K562 (cell line): ENCODE measurements around the gene KRT77. TPM values are rescaled to one million over a fixed set of nuclear protein-coding genes. Genes with fewer than 3 reads are reported as not detected.

Experiments used
- ATAC-seq: fragments of 200-7000 bp; cut with Tn5 transposase; 3 replicates; pipeline ENCODE4 v1.9.1; 2020; ENCODE audit warnings: moderate library complexity
- BruUV-seq: library from RNA; stranded (reverse); fragments of 400-500 nt; replicated peaks from 2 replicates; lab custom pipeline; 2021; lab: Mats Ljungman, UMichigan
- CTCF ChIA-PET: fragments of 300-600 bp; formaldehyde crosslinking; extraction: SDS; loops from one replicate; lab custom pipeline; 2021; ENCODE audit warnings: low intra/inter-chr PET ratio; lab: Yijun Ruan, JAX
- POLR2A ChIA-PET: fragments of 300-600, 350-650 bp; sonication (Branson Sonifier 250); formaldehyde crosslinking; extraction: SDS; loops from one replicate; lab custom pipeline; 2021; ENCODE audit warnings: antibody characterized with exemption, inconsistent platforms; lab: Yijun Ruan, JAX
- DNase-seq, 4 experiments: peaks; one replicate each; pipeline versions ENCODE4 v3.0.0 to v3.0.0-alpha.2; 2011 to 2018; ENCODE audit warnings: low spot score in 3 of 4, mixed read lengths in 3 of 4; ENCODE audit errors: extremely low read depth in 1 of 4
- FAIRE-seq: peaks from 2 replicates; lab custom pipeline; 2011; peaks lifted over from hg19 to GRCh38; lab: Jason Lieb, UNC
- H2AFZ ChIP-seq: 2 replicates; pipeline ENCODE4 v1.6.0; 2011; ENCODE audit warnings: low read depth, low read length, control low read depth, inconsistent platforms
- H3K27ac ChIP-seq: fragments of 200-600 bp; 3 replicates; pipeline ENCODE4 v1.8.0; 2011; ENCODE audit warnings: low read depth, mild to moderate bottlenecking, control low read depth, inconsistent platforms, low read length, moderate library complexity, mixed read lengths; ENCODE audit errors: extremely low read depth
- H3K27me3 ChIP-seq, 2 experiments: fragments of 300-600 bp in 1 of 2; 2 replicates in 1 of 2; 3 replicates in 1 of 2; pipeline versions ENCODE4 v1.6.0 to v1.8.0; 2011; ENCODE audit warnings: inconsistent platforms in 2 of 2, low read length in 2 of 2, mild to moderate bottlenecking in 1 of 2, mixed read lengths in 1 of 2, moderate library complexity in 1 of 2; ENCODE audit not compliant: control insufficient read depth in 2 of 2, insufficient read depth in 2 of 2
- H3K36me3 ChIP-seq: fragments of 300-600 bp; 3 replicates; pipeline ENCODE4 v1.8.0; 2011; ENCODE audit warnings: mild to moderate bottlenecking, low read length, inconsistent platforms; ENCODE audit not compliant: control insufficient read depth, insufficient read depth
- H3K4me1 ChIP-seq, 2 experiments: fragments of 200-600 bp in 1 of 2; replicated peaks in 1 of 2; 2 replicates in 1 of 2; 3 replicates in 1 of 2; pipeline versions ENCODE4 v1.5.1 to v1.8.0; 2011; ENCODE audit warnings: inconsistent platforms in 2 of 2, low read length in 2 of 2, mild to moderate bottlenecking in 1 of 2, mixed read lengths in 1 of 2, moderate library complexity in 1 of 2; ENCODE audit not compliant: control insufficient read depth in 2 of 2, insufficient read depth in 2 of 2
- H3K4me2 ChIP-seq: 2 replicates; pipeline ENCODE4 v1.6.1; 2011; ENCODE audit warnings: low read length, control low read depth, inconsistent platforms, mixed read lengths; ENCODE audit not compliant: insufficient read depth
- H3K4me3 ChIP-seq: fragments of 200-600 bp; sonication (generic), shearing (Covaris generic); 2 replicates; pipeline ENCODE4 v1.5.1; 2016; ENCODE audit warnings: control low read depth, inconsistent platforms
- H3K79me2 ChIP-seq: fragments of 200-600 bp; 3 replicates; pipeline ENCODE4 v1.8.0; 2011; ENCODE audit warnings: low read length, inconsistent platforms; ENCODE audit not compliant: control insufficient read depth, insufficient read depth
- H3K9ac ChIP-seq, 2 experiments: 2 replicates each; pipeline versions ENCODE4 v1.6.0 to v1.6.1; 2011; ENCODE audit warnings: low read depth in 2 of 2, low read length in 2 of 2, control low read depth in 1 of 2, inconsistent platforms in 1 of 2, mild to moderate bottlenecking in 1 of 2, mixed read lengths in 1 of 2; ENCODE audit not compliant: insufficient read depth in 1 of 2
- H3K9me1 ChIP-seq: one replicate; pipeline ENCODE4 v1.6.0; 2011; ENCODE audit warnings: inconsistent platforms, mild to moderate bottlenecking, low read length, moderate library complexity; ENCODE audit not compliant: control insufficient read depth, insufficient read depth
- H3K9me3 ChIP-seq: replicated peaks from 2 replicates; pipeline ENCODE4 v1.5.1; 2011; ENCODE audit warnings: low read depth, low read length, inconsistent platforms; ENCODE audit not compliant: control insufficient read depth, insufficient read depth
- H4K20me1 ChIP-seq: replicated peaks from 2 replicates; pipeline ENCODE4 v1.6.1; 2011; ENCODE audit warnings: low read length, inconsistent platforms, mixed read lengths; ENCODE audit not compliant: control insufficient read depth, insufficient read depth
- AFF4 ChIP-seq: sonication (generic); formaldehyde crosslinking; IDR thresholded peaks from 2 replicates; pipeline ENCODE4 v1.8.0; 2023; ENCODE audit warnings: mild to moderate bottlenecking, missing genetic modification reagents
- EZH2 ChIP-seq: IDR thresholded peaks from 2 replicates; pipeline ENCODE4 v1.6.1; 2012; ENCODE audit warnings: low read depth, mild to moderate bottlenecking, inconsistent platforms, low read length, borderline replicate concordance
- HMG20B ChIP-seq: fragments of 250-450 bp; sonication (Bioruptor Pico); IDR thresholded peaks from 2 replicates; pipeline ENCODE4 v1.5.0; 2021; ENCODE audit warnings: mild to moderate bottlenecking
- KDM4B ChIP-seq, 2 experiments: fragments of 450-650 bp in 1 of 2; sonication (generic) in 1 of 2; IDR thresholded peaks; 2 replicates each; pipeline ENCODE4 v1.6.1; 2016 to 2017; ENCODE audit warnings: borderline replicate concordance in 2 of 2, antibody characterized with exemption in 1 of 2, low read depth in 1 of 2, mild to moderate bottlenecking in 1 of 2
- PKNOX1 ChIP-seq: fragments of 450-650 bp; IDR thresholded peaks from 2 replicates; pipeline ENCODE4 v1.6.1; 2016
- RERE ChIP-seq: sonication (generic); formaldehyde crosslinking; IDR thresholded peaks from 2 replicates; pipeline ENCODE4 v1.8.0; 2023; ENCODE audit warnings: missing genetic modification reagents, mild to moderate bottlenecking, borderline replicate concordance
- TEAD2 ChIP-seq: fragments of 450-650 bp; IDR thresholded peaks from 2 replicates; pipeline ENCODE4 v1.6.1; 2016; ENCODE audit warnings: missing genetic modification characterization, control low read depth, missing compliant biosample characterization
- ZBTB7A ChIP-seq: IDR thresholded peaks from 2 replicates; pipeline ENCODE4 v1.6.1; 2011; ENCODE audit warnings: low read depth, mild to moderate bottlenecking, low read length, moderate library complexity, borderline replicate concordance; ENCODE audit not compliant: control insufficient read depth
- ZNF197 ChIP-seq: fragments of 200-800 bp; sonication (Bioruptor generic); IDR thresholded peaks from 2 replicates; pipeline ENCODE4 v1.6.1; 2016; ENCODE audit warnings: low read depth, missing genetic modification characterization, missing compliant biosample characterization
- ZNF785 ChIP-seq: fragments of 250-450 bp; sonication (Bioruptor Pico); IDR thresholded peaks from 2 replicates; pipeline ENCODE4 v1.4.0; 2020; ENCODE audit warnings: mild to moderate bottlenecking
- WGBS: fragments of 100-300 bp; shearing (Covaris generic); methylation state at CpG from one replicate; pipeline ENCODE4 v1.1.6; 2016; ENCODE audit warnings: low coverage, mixed read lengths; ENCODE audit not compliant: insufficient coverage; ENCODE audit errors: missing lambda C conversion rate; 5-methylcytosine and 5-hydroxymethylcytosine counted together
- in situ Hi-C: fragments of 300-500 bp; cut with MboI; formaldehyde crosslinking; loops from 4 replicates; pipeline ENCODE4 v1.15.0; 2018; ENCODE audit warnings: inconsistent platforms, mixed read lengths
- intact Hi-C: fragments of 100-400 bp; cut with micrococcal nuclease; formaldehyde crosslinking; loops from 2 replicates; pipeline ENCODE4 v1.14.2; 2022
- polyA plus RNA-seq, 8 experiments: library from polyadenylated mRNA; depleted of rRNA in 4 of 8; stranded (reverse) in 5 of 8; unstranded in 3 of 8; fragments of >200 nt; fragmentation: Nextera tagmentation in 2 of 8; fragmentation: Illumina TruSeq in 1 of 8; extraction: Ambion mirVana in 2 of 8; extraction: Trizol in 1 of 8; gene quantifications; 2 replicates each; pipeline versions ENCODE4 v1.2.1 to v1.2.3, GENCODE V29; 2011 to 2014; ENCODE audit warnings: inconsistent platforms in 1 of 8, missing spikeins in 1 of 8
- total RNA-seq, 7 experiments: library from RNA; depleted of rRNA in 6 of 7; stranded (reverse); fragments of >200 nt in 6 of 7; fragmentation: Illumina TruSeq in 2 of 7; extraction: Trizol in 2 of 7; gene quantifications; 2 replicates each; pipeline versions ENCODE4 v1.2.1 to v1.2.3, GENCODE V29; 2011 to 2021; ENCODE audit warnings: low replicate concordance in 1 of 7

Gene KRT77
- total and polyA plus RNA-seq, 9 of the 15 experiments (the other 6 are each of a cell fraction or from before 2014, with no cell fraction given), result not detected

DNA sequence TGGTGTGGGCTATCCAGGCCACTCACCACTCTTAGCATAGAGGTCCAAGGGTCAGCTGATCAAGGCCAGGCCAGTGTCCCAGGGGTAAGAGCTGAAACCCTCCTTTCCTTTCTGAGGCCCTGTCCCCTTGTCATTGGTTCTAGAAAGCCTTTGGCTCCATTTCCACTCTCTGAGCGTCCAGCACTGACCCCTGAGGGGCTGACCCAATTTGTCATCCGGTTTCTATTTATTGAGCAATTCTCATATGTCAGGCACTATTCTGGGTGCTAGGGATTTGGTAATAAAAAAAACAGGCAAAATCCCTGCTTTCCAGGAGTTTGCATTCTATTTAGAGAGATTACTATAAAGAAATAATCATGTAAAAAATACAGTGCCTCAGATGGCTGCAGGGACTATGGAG is 3.4 kb downstream of the KRT77 start:
- WGBS, result 6% methylated on average over 2 of the region's 2 CpGs
- in situ Hi-C loops, result no loop called here
- no peak for DNase-seq
- TF ChIP-seq TEAD2 (tag) (no peak), AFF4 (CRISPR knock-in tag) (no peak), PKNOX1 (no peak), ZNF197 (CRISPR knock-in tag) (no peak), RERE (CRISPR knock-in tag) (no peak), ZBTB7A (no peak), EZH2 (no peak), KDM4B (IDR thresholded peaks at IDR 0.05; ENCODE audit: borderline replicate concordance in 2 of 2, low read depth in 1 of 2) (no peak), HMG20B (no peak), ZNF785 (CRISPR knock-in tag) (no peak)

More for the DNA sequence above, 3.4 kb downstream of the KRT77 start:
- Histone ChIP-seq H3K27ac (no peak overlapping the region), H3K27me3 (peaks cover 17 to 71% of the 10 kb centered on the region in 2 experiments; a peak in 4 of 5 replicates), H3K36me3 (no peaks in the 10 kb centered on the region), H3K79me2 (no peaks in the 10 kb centered on the region), H4K20me1 (0 out of 2 replicates have a peak, but pooled peaks cover 5% of the 10 kb centered on the region), H3K4me1 (0 out of 5 replicates have a peak, but pooled peaks cover 0 to 3% of the 10 kb centered on the region in 2 experiments), H2AFZ (no peak overlapping the region), H3K9me1 (no peaks in the 10 kb centered on the region), H3K9ac (no peak overlapping the region), H3K4me3 (no peak overlapping the region), H3K9me3 (no peaks in the 10 kb centered on the region), H3K4me2 (no peak overlapping the region)
- no TSS peak for BruUV-seq
- FAIRE-seq (no peak), ATAC-seq (no peak)
- ChIA-PET POLR2A (no interaction called here), CTCF (no interaction called here)
- intact Hi-C loops, result loop anchor here (10.0 kb wide), 2 partner anchors 115 to 175 kb away; no protein-coding TSS in a partner anchor
